A673 (cell line): ENCODE results near the gene SSBP3. TPM values are rescaled to one million over a fixed set of nuclear protein-coding genes. Genes with fewer than 3 reads are reported as not detected.

Source experiments
- BruUV-seq: library from RNA; stranded (reverse); fragments of 400-500 nt; replicated peaks from 2 replicates; lab custom pipeline; 2021; lab: Mats Ljungman, UMichigan
- CTCF ChIA-PET: fragments of 300-600 bp; sonication (Branson Sonifier 250); formaldehyde crosslinking; loops from one replicate; lab custom pipeline; 2022; ENCODE audit warnings: antibody characterized with exemption; lab: Charles Lee
- POLR2A ChIA-PET: fragments of 300-600 bp; sonication (Branson Sonifier 250); formaldehyde crosslinking; loops from one replicate; lab custom pipeline; 2022; ENCODE audit warnings: antibody characterized with exemption; ENCODE audit not compliant: low non-redundant PET; lab: Charles Lee
- DNase-seq: peaks from one replicate; pipeline ENCODE4 v3.0.0-alpha.2; 2015; ENCODE audit warnings: low spot score
- H3K27ac ChIP-seq: fragments of 200-600 bp; sonication (generic); 2 replicates; pipeline ENCODE4 v1.5.1; 2016; ENCODE audit warnings: mixed run types, low read depth, mild to moderate bottlenecking, mixed read lengths, antibody characterized with exemption, low read length; ENCODE audit not compliant: poor library complexity, severe bottlenecking
- H3K27me3 ChIP-seq: fragments of 200-600 bp; sonication (generic); replicated peaks from 2 replicates; pipeline ENCODE4 v1.6.1; 2017; ENCODE audit warnings: mixed run types, low read depth, mild to moderate bottlenecking, mixed read lengths, antibody characterized with exemption, low read length; ENCODE audit not compliant: insufficient read depth, poor library complexity
- H3K36me3 ChIP-seq: fragments of 200-600 bp; sonication (generic); 2 replicates; pipeline ENCODE4 v1.6.1; 2016; ENCODE audit warnings: mixed run types, mild to moderate bottlenecking, mixed read lengths, antibody characterized with exemption, low read length; ENCODE audit not compliant: insufficient read depth, poor library complexity, severe bottlenecking
- H3K4me1 ChIP-seq: fragments of 200-600 bp; sonication (generic); 2 replicates; pipeline ENCODE4 v1.6.1; 2017; ENCODE audit warnings: mixed run types, mild to moderate bottlenecking, mixed read lengths, antibody characterized with exemption, low read length; ENCODE audit not compliant: insufficient read depth, poor library complexity, severe bottlenecking
- H3K4me3 ChIP-seq: fragments of 200-600 bp; sonication (generic); 2 replicates; pipeline ENCODE4 v1.5.1; 2016; ENCODE audit warnings: low read depth, mixed run types, mild to moderate bottlenecking, mixed read lengths, low read length; ENCODE audit not compliant: poor library complexity, severe bottlenecking
- H3K9me3 ChIP-seq: fragments of 200-600 bp; sonication (generic); 2 replicates; pipeline ENCODE4 v1.6.1; 2016; ENCODE audit warnings: mixed run types, low read depth, mild to moderate bottlenecking, mixed read lengths, antibody characterized with exemption, low read length; ENCODE audit not compliant: poor library complexity, severe bottlenecking
- EZH2 ChIP-seq: fragments of 200-600 bp; sonication (generic); IDR thresholded peaks from 2 replicates; pipeline ENCODE4 v1.6.1; 2017; ENCODE audit warnings: borderline replicate concordance, low read depth, mild to moderate bottlenecking, mixed read lengths, antibody characterized with exemption, low read length; ENCODE audit not compliant: poor library complexity, severe bottlenecking
- intact Hi-C: fragments of 100-400 bp; cut with micrococcal nuclease; formaldehyde crosslinking; loops from one replicate; pipeline ENCODE4 v1.10.0; 2022; ENCODE audit not compliant: unreplicated experiment
- total RNA-seq: library from RNA; stranded (reverse); gene quantifications from 2 replicates; pipeline ENCODE4 v1.2.3, GENCODE V29; 2021
- TF ChIP-seq, protein P1 (sequence below): fragments of 300-800, 200-600 bp; sonication (generic); conservative IDR thresholded peaks from 2 replicates; pipeline ENCODE4 v1.5.1; 2017; ENCODE audit warnings: low read depth, mild to moderate bottlenecking, antibody characterized with exemption, low read length, moderate library complexity, mixed read lengths

SSBP3 gene
- total RNA-seq, 1 experiment from 2014 or later = 43.0 TPM

- ChIA-PET CTCF (no interaction called here), POLR2A (no interaction called here)
- no peaks in the 10 kb centered on the region for H3K9me3 ChIP-seq
- no peaks in the 10 kb centered on the region for H3K4me1 ChIP-seq
- intact Hi-C loops = no loop called here
- TF ChIP-seq, protein P1, sequence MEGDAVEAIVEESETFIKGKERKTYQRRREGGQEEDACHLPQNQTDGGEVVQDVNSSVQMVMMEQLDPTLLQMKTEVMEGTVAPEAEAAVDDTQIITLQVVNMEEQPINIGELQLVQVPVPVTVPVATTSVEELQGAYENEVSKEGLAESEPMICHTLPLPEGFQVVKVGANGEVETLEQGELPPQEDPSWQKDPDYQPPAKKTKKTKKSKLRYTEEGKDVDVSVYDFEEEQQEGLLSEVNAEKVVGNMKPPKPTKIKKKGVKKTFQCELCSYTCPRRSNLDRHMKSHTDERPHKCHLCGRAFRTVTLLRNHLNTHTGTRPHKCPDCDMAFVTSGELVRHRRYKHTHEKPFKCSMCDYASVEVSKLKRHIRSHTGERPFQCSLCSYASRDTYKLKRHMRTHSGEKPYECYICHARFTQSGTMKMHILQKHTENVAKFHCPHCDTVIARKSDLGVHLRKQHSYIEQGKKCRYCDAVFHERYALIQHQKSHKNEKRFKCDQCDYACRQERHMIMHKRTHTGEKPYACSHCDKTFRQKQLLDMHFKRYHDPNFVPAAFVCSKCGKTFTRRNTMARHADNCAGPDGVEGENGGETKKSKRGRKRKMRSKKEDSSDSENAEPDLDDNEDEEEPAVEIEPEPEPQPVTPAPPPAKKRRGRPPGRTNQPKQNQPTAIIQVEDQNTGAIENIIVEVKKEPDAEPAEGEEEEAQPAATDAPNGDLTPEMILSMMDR = no peak
- no peak for TF ChIP-seq EZH2
- no peak overlapping the region for H3K27ac ChIP-seq
- H3K4me3 ChIP-seq = no peak overlapping the region
- no TSS peak for BruUV-seq
- H3K36me3 ChIP-seq = no peaks in the 10 kb centered on the region
- DNase-seq = no peak
- no peaks in the 10 kb centered on the region for H3K27me3 ChIP-seq
These were observed 21.7 kb downstream of the SSBP3 start for GRCh38 chr1:54384471-54384870.

DNA sequence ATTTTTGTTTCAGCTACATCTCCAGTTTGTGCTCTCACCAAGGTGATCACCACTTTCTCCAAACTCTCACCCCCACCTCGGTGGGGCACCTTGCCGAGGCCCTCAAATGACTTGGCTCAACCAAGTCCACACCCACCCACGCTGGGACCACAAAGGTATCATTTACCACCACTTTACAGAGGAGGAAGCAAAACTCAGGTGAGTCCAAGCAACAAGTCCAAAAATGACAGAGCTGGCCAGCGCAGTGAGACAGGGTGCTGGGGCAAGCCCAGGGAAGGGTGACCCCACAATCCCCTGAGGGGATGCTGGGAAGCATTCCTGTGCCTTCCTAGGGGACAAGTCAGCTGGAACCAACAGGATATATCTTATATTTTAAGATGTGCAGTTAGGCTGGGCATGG lies 24.7 kb downstream of the SSBP3 start:
- ChIA-PET POLR2A (no interaction called here), CTCF (no interaction called here)
- Histone ChIP-seq H3K27ac (no peak overlapping the region), H3K27me3 (no peaks in the 10 kb centered on the region), H3K4me1 (no peaks in the 10 kb centered on the region), H3K36me3 (no peaks in the 10 kb centered on the region), H3K4me3 (no peak overlapping the region), H3K9me3 (no peaks in the 10 kb centered on the region)
- no TSS peak for BruUV-seq
- TF ChIP-seq EZH2 = no peak
- TF ChIP-seq, protein P1 = no peak
- intact Hi-C loops = no loop called here
- no peak for DNase-seq

GRCh38 chr1:54380290-54380882 lies 25.8 kb downstream of the SSBP3 start:
- Histone ChIP-seq H3K9me3 (no peaks in the 10 kb centered on the region), H3K36me3 (no peaks in the 10 kb centered on the region), H3K4me1 (no peaks in the 10 kb centered on the region), H3K27me3 (no peaks in the 10 kb centered on the region), H3K27ac (no peak overlapping the region), H3K4me3 (no peak overlapping the region)
- TF ChIP-seq, protein P1 = no peak
- no peak for TF ChIP-seq EZH2
- CTCF ChIA-PET = no interaction called here
- no TSS peak for BruUV-seq
- POLR2A ChIA-PET = interaction anchor here (0.6 kb wide), 1 partner anchor 20 kb away, joined by 3 read pairs; no protein-coding TSS in a partner anchor
- DNase-seq = no peak
- intact Hi-C loops = no loop called here
